Stomach (tissue), 4 donors: Measurements from ENCODE around the gene RGS10.

Experiments
- CTCF ChIP-seq, 7 experiments: fragments of 450-650 bp in 4 of 7; fragments of 200-600 bp in 3 of 7; sonication (generic) in 3 of 7; IDR thresholded peaks; one replicate each; pipeline ENCODE4 v1.5.1; 2016 to 2019; ENCODE audit warnings: antibody characterized with exemption in 7 of 7, control low read depth in 2 of 7, mild to moderate bottlenecking in 1 of 7
- POLR2A ChIP-seq, 4 donors: fragments of 450-650 bp; IDR thresholded peaks; one replicate each; pipeline ENCODE4 v1.6.1; 2016; ENCODE audit warnings: antibody characterized with exemption in 4 of 4, control low read depth in 2 of 4, mild to moderate bottlenecking in 1 of 4, moderate library complexity in 1 of 4

- no peak for TF ChIP-seq CTCF (IDR thresholded peaks at IDR 0.05)
- TF ChIP-seq POLR2A (IDR thresholded peaks at IDR 0.05) = no peak
Observed at GRCh38 chr10:119473771-119474170, 68.7 kb downstream of the RGS10 start.
